Measurements from ENCODE around the gene CDH23.

Gene CDH23

GRCh38 chr10:71564194-71564820 is 167.6 kb downstream of the CDH23 start:
- DNase-seq (ENCODE audit: low read depth in 2 of 2) = no peak

- DNase-seq (ENCODE audit: low read depth in 2 of 2) = no peak
Observed at GRCh38 chr10:71565284-71566000, 168.7 kb downstream of the CDH23 start.

GRCh38 chr10:71567006-71567405 is 170.3 kb downstream of the CDH23 start:
- no peak for DNase-seq (ENCODE audit: low read depth in 2 of 2)

GRCh38 chr10:71568896-71569492 is 172.3 kb downstream of the CDH23 start:
- DNase-seq (ENCODE audit: low read depth in 2 of 2) = no peak

GRCh38 chr10:71569775-71570588 is 173.3 kb downstream of the CDH23 start:
- DNase-seq (ENCODE audit: low read depth in 2 of 2) = peak; percentile 69 to 79

GRCh38 chr10:71571460-71572175 is 174.9 kb downstream of the CDH23 start:
- no peak for DNase-seq (ENCODE audit: low read depth in 2 of 2)

GRCh38 chr10:71572962-71573361 is 176.2 kb downstream of the CDH23 start:
- DNase-seq (ENCODE audit: low read depth in 2 of 2) = no peak

GRCh38 chr10:71573562-71574518 is 177.1 kb downstream of the CDH23 start:
- DNase-seq (ENCODE audit: low read depth in 2 of 2) = no peak

- no peak for DNase-seq (ENCODE audit: low read depth in 2 of 2)
Observed at GRCh38 chr10:71575451-71575850, 178.7 kb downstream of the CDH23 start.

GRCh38 chr10:71575934-71576801 is 179.4 kb downstream of the CDH23 start:
- no peak for DNase-seq (ENCODE audit: low read depth in 2 of 2)

GRCh38 chr10:71576842-71577241 is 180.1 kb downstream of the CDH23 start:
- no peak for DNase-seq (ENCODE audit: low read depth in 2 of 2)

- DNase-seq (ENCODE audit: low read depth in 2 of 2) = no peak
Observed at GRCh38 chr10:71577345-71577744, 180.6 kb downstream of the CDH23 start.

- no peak for DNase-seq (ENCODE audit: low read depth in 2 of 2)
Observed at GRCh38 chr10:71578069-71578468, 181.3 kb downstream of the CDH23 start.

GRCh38 chr10:71579668-71580067 is 182.9 kb downstream of the CDH23 start:
- DNase-seq (ENCODE audit: low read depth in 2 of 2) = no peak

GRCh38 chr10:71580415-71580814 is 183.7 kb downstream of the CDH23 start:
- no peak for DNase-seq (ENCODE audit: low read depth in 2 of 2)

GRCh38 chr10:71580926-71581325 is 184.2 kb downstream of the CDH23 start:
- DNase-seq (ENCODE audit: low read depth in 2 of 2) = no peak

- DNase-seq (ENCODE audit: low read depth in 2 of 2) = no peak
Observed at GRCh38 chr10:71581376-71581775, 184.7 kb downstream of the CDH23 start.

- DNase-seq (ENCODE audit: low read depth in 2 of 2) = no peak
Observed at GRCh38 chr10:71582019-71582418, 185.3 kb downstream of the CDH23 start.

Measured in stimulated activated CD4-positive, alpha-beta T cell treated with anti-CD3 and anti-CD28 coated beads, Interleukin-1b, Interleukin-23, amount 100 ng/mL, for 4 hours (primary cell).